ENCODE data around the gene MYO7A. TPM values are rescaled to one million over a fixed set of nuclear protein-coding genes. Genes with fewer than 3 reads are reported as not detected.

MYO7A gene
- total RNA-seq, 2 donors from 2014 or later, result 10.4 to 12.9 TPM

DNA sequence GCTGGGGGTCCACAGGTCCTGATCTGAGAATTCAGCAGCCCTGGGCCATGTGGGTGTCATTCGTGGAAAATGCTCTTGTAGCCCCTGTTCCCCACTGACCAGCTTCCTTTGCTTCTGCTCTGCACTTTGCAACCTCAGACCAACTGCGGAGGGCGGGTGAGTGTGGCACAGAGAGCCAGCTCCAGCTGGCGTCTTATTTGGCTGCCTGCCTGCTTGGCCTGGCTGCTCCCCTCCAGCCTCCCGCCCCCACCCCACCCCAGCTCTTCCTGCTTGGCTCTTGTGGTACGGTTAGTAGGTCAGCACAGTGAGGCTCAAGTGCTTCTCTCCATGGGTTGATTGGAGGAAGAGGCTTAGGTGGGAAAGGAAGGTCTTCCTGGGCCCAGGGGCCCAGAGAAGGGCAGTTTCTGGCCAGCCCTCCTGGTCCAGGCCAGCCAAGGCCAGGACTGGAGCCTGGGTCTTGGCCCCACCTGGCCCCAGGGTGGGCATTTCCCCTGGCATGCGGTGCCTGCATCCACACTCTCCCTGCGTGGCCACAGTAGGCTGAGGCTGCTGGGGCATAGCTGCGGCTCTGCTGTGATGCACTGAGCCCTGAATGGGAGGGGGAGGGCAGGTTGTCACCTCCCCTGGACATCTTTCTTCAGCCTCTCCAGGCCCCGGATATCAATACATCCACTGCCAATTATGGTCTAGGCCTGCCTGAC, 26.5 kb downstream of the MYO7A start:
- ATAC-seq, result no peak
- H3K4me3 ChIP-seq, result no peak overlapping the region
- 61 to 78% methylated on average over 4 to 9 of the region's 10 CpGs for WGBS, 2 donors
- H3K36me3 ChIP-seq (replicated peaks in 1 of 2; ENCODE audit: insufficient read depth in 1 of 2, low read depth in 2 of 2), result no peaks in the 10 kb centered on the region
- intact Hi-C loops (cut with DNase I), result no loop called here
- TF ChIP-seq CTCF (IDR thresholded peaks at IDR 0.05) (no peak), POLR2A (IDR thresholded peaks at IDR 0.05) (no peak)
- no peak overlapping the region for H3K27ac ChIP-seq
- no peaks in the 10 kb centered on the region for H3K27me3 ChIP-seq
- H3K9me3 ChIP-seq, result no peaks in the 10 kb centered on the region
- no peaks in the 10 kb centered on the region for H3K4me1 ChIP-seq
- DNase-seq, result peak in 2 of 4 donors; percentile 41 to 43

DNA sequence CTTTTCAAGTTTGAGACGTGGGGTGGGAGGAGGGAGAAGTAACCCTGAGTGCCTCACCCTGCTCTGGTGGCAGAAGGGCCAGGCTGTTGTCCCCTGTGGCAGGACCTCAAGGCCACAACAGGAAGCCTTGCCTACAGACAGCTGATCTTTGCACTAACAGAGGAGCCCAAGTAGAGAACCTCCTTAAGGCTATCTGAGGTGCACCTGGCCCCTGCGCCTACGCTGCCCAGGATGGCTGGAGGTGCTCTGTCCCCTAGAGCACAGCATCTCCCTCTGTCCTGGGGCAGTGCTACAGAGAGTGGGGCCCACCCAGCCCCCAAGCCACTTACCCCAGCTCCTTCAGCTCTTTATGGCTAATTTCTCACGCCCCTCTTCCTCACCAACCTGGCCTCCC, 27.0 kb downstream of the MYO7A start:
- intact Hi-C loops (cut with DNase I), result no loop called here
- Histone ChIP-seq H3K4me1 (no peaks in the 10 kb centered on the region), H3K27me3 (no peaks in the 10 kb centered on the region), H3K9me3 (no peaks in the 10 kb centered on the region), H3K4me3 (no peak overlapping the region), H3K27ac (no peak overlapping the region), H3K36me3 (replicated peaks in 1 of 2; ENCODE audit: insufficient read depth in 1 of 2, low read depth in 2 of 2) (no peaks in the 10 kb centered on the region)
- 91 to 92% methylated on average over 1 to 4 of the region's 4 CpGs for WGBS, 2 donors
- DNase-seq (no peak), ATAC-seq (no peak)
- TF ChIP-seq CTCF (IDR thresholded peaks at IDR 0.05) (no peak), POLR2A (IDR thresholded peaks at IDR 0.05) (no peak)

GRCh38 chr11:77155556-77156130, 27.6 kb downstream of the MYO7A start:
- ATAC-seq, result no peak
- no peak overlapping the region for H3K27ac ChIP-seq
- no peaks in the 10 kb centered on the region for H3K9me3 ChIP-seq
- intact Hi-C loops (cut with DNase I), result no loop called here
- no peak for DNase-seq
- WGBS, 2 donors, result 82 to 85% methylated on average over 13 of the region's 13 CpGs
- no peak for TF ChIP-seq POLR2A (IDR thresholded peaks at IDR 0.05)
- no peak for TF ChIP-seq CTCF (IDR thresholded peaks at IDR 0.05)
- no peaks in the 10 kb centered on the region for H3K4me1 ChIP-seq
- H3K36me3 ChIP-seq (replicated peaks in 1 of 2; ENCODE audit: insufficient read depth in 1 of 2, low read depth in 2 of 2), result no peaks in the 10 kb centered on the region
- no peaks in the 10 kb centered on the region for H3K27me3 ChIP-seq
- H3K4me3 ChIP-seq, result no peak overlapping the region

GRCh38 chr11:77156396-77157195, 28.6 kb downstream of the MYO7A start:
- H3K4me3 ChIP-seq, result no peak overlapping the region
- H3K9me3 ChIP-seq, result no peaks in the 10 kb centered on the region
- no peak overlapping the region for H3K27ac ChIP-seq
- no peak for TF ChIP-seq POLR2A (IDR thresholded peaks at IDR 0.05)
- intact Hi-C loops (cut with DNase I), result no loop called here
- no peaks in the 10 kb centered on the region for H3K27me3 ChIP-seq
- WGBS, 2 donors, result 93 to 94% methylated on average over 16 to 26 of the region's 26 CpGs
- no peak for ATAC-seq
- no peaks in the 10 kb centered on the region for H3K4me1 ChIP-seq
- no peak for DNase-seq
- H3K36me3 ChIP-seq (replicated peaks in 1 of 2; ENCODE audit: insufficient read depth in 1 of 2, low read depth in 2 of 2), result no peaks in the 10 kb centered on the region

GRCh38 chr11:77158041-77158695, 30.1 kb downstream of the MYO7A start:
- Histone ChIP-seq H3K27me3 (no peaks in the 10 kb centered on the region), H3K4me3 (no peak overlapping the region), H3K9me3 (no peaks in the 10 kb centered on the region), H3K27ac (no peak overlapping the region), H3K4me1 (no peaks in the 10 kb centered on the region), H3K36me3 (replicated peaks in 1 of 2; ENCODE audit: insufficient read depth in 1 of 2, low read depth in 2 of 2) (no peaks in the 10 kb centered on the region)
- intact Hi-C loops (cut with DNase I), result no loop called here
- no peak for ATAC-seq
- 87 to 92% methylated on average over 9 to 19 of the region's 19 CpGs for WGBS, 2 donors
- DNase-seq, result no peak
- TF ChIP-seq POLR2A (IDR thresholded peaks at IDR 0.05) (no peak), CTCF (IDR thresholded peaks at IDR 0.05) (no peak)

Data from body of pancreas (tissue), 4 donors.